H1 (cell line): ENCODE data around the gene NFATC4. TPM values are rescaled to one million over a fixed set of nuclear protein-coding genes. Genes with fewer than 3 reads are reported as not detected.

Experiments used
- CHD7 ChIP-seq: fragments of 300-600 bp; sonication (generic); IDR thresholded peaks from 2 replicates; pipeline ENCODE4 v1.7.1; 2012; ENCODE audit warnings: low read length, moderate library complexity, mild to moderate bottlenecking, inconsistent platforms; ENCODE audit not compliant: insufficient replicate concordance
- polyA plus RNA-seq, 7 experiments: library from polyadenylated mRNA; depleted of rRNA in 3 of 7; stranded (reverse) in 5 of 7; unstranded in 2 of 7; fragments of >200 nt in 5 of 7; fragments of 200-250 nt in 2 of 7; gene quantifications; 1 replicate in 5 of 7; 2 replicates in 1 of 7; 4 replicates in 1 of 7; pipeline versions ENCODE4 v1.2.1 to v1.2.3, GENCODE V29; 2011 to 2013; ENCODE audit warnings: missing spikeins in 2 of 7, mixed read lengths in 2 of 7
- total RNA-seq: library from RNA; stranded (reverse); fragmentation: NEBNext Ultra II Directional; extraction: Animal tissue kit (Norgen Biotek cat#: 25700); gene quantifications from 2 replicates; pipeline ENCODE4 v1.2.1, GENCODE V29; 2021

NFATC4 gene
- total and polyA plus RNA-seq, 2 of the 8 experiments (the other 6 are each of a cell fraction or from before 2014, with no cell fraction given): 47.3 to 50.3 TPM

GRCh38 chr14:24384169-24384568, 16.2 kb downstream of the NFATC4 start (continued):
- no peak for TF ChIP-seq CHD7
